Middle frontal gyrus (tissue), 1 donor: ENCODE measurements around the gene MED12L.
"Not testable (repeated sequence)": the region's sequence is repeated elsewhere in the genome, so short reads cannot be mapped to it uniquely, and the experiment has no call there.

ENCODE experiments used
- DNase-seq: peaks from one replicate; pipeline ENCODE4 v3.0.0-alpha.2; 2015; ENCODE audit warnings: low spot score; ENCODE audit errors: extremely low spot score

MED12L gene

DNA sequence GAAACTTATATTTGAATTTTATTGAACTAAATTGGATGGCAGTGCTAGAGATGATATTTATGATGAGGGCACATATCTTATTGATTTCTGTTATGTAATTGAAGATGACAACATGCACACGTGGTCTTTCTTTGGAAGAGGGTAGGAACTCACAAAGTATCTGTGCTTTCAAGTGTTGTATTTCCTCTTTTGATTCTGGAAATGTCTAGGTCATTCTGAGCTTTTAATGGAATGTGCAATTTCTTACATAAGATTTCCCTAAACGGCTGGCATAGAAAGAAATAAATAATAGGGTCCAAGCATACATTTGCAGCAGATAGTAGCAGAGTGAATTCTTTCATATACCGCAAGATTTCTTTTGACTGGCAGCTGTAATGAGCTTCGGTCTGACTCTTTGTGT is 127.7 kb downstream of the MED12L start:
- no peak for DNase-seq

DNA sequence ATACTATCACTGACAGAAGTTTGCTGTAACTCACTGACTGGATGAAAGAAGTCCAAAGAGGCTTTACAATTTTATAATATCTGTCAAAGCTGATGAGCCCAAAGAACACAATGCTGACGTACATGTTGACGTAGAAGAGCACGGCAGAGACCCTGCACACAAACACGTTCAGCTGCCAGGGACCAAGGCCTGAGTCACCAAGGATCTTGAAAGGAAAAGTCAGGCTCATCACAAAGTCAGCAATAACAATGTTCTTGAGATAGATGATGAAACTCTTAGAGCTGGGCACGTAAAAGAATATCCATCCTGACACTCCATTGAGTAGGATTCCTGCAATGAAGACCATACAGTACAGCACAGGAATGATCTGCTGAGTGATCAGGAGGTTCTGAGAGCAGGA is 128.4 kb downstream of the MED12L start:
- DNase-seq = no peak

- DNase-seq = no peak
Observed at GRCh38 chr3:151214459-151214858, 129.0 kb downstream of the MED12L start.

GRCh38 chr3:151216641-151217607 is 131.5 kb downstream of the MED12L start:
- DNase-seq = no peak

DNA sequence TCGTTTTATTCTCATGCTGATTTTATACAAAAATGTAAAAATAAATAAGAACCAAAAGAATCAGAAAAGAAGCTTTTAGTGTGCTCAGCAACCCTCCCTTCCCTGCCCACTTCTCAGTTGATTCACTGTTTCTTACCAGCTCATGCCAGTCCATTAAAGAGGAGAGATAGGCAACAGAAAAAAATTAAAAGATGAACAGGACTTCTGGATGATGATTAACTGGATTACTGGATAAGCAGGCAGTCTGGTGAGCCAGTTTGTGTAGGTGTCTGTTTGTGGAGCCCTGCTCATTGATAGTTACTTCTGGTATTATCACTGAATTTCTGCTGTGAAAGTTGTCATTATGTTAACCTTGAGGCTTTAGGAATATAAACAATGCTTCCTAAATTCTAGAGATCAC is 132.7 kb downstream of the MED12L start:
- no peak for DNase-seq

GRCh38 chr3:151219056-151219455 is 133.6 kb downstream of the MED12L start:
- no peak for DNase-seq

DNA sequence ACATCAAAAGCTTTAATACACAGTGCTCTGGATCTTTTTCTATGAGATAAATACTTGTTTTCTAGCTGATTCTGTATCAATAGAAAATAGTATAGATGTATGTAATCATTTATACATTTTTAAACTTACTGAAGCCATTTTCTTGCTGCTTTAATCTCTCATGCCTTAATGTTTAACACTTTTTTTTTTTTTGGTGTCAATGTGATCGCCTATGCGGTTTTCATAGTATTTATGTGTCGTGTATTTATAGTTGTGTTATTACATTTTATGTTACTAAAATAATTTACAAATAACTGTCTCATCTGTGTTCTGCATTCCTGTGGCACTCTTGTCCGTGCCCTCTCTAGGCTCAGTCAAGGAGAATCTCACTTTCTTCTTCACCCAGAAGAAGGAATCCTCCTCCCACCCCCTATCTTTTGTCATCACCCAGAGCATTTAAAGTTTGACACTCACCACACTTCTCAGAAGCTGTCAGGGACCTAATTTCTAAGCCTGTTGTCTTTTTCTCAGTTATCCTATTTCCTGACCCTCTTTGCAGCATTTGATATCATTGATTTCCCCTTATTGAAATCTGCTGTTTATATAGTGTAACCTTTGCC is 138.9 kb downstream of the MED12L start:
- DNase-seq = no peak

- DNase-seq = no peak
Observed at GRCh38 chr3:151225040-151225975, 139.8 kb downstream of the MED12L start.

- DNase-seq = no peak
Observed at GRCh38 chr3:151226088-151226563, 140.7 kb downstream of the MED12L start.

DNA sequence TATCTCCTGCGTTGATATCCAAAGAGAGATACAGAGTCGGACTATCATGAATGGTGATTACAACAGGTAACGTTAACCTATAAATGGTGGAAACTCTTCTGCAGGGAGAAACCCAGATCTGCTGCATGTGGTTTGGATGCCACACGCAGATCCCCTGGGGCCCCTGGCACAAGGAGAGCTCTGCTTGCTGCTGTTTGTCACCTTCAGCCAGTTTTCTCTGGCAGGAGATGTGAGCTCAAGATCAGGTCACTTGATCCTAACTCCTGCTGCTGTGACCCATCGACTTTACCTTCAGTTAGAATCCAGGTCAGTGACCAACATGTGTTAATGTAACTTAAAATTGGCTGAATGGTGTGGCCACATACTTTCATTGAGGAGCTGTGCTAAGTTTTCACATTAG is 141.4 kb downstream of the MED12L start:
- DNase-seq = no peak

DNA sequence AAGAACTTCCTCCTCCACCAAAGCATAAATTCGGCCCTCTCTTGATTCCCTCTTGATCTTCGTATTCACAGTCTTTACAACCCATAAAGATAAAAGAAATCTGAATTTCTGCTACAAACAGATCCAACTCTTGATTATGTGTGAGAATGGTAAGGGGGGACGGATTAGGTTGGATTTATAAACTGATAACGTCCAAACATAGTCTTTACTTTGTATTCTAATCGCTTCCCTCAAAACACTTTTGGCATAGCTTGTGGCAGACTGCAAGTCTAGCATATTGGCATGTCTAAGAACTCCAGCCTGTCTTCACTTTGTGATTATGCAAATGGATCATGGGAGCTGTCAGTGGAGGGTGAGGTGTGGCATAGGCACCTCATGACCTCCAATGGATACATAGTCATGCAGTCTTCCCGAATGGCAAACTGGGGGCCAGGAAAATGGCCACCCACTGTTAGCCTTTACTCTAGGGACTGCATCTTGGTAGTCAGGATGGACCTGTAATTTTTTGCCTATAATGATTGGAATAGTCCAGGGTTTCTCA is 141.9 kb downstream of the MED12L start:
- no peak for DNase-seq

- DNase-seq = peak; percentile 48
Observed at GRCh38 chr3:151227807-151228665, 142.6 kb downstream of the MED12L start.

DNA sequence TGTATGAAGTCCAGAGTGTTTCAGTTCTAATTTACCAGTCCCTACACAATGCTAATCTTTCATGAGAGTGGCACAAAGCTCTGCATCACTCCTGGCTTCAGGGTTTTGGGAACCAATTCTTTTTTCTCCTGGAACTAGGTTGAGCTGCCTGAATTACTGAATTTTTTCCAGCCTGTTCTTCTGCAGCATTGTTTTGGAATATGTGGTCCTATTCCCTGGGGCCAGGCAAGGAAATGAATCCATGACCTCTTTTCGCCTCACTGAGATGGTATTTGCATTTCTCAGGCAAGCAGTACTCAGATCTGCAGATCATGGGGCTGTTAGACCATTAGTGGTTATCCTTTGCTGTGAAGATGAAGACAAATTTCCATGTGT is 143.2 kb downstream of the MED12L start:
- no peak for DNase-seq

DNA sequence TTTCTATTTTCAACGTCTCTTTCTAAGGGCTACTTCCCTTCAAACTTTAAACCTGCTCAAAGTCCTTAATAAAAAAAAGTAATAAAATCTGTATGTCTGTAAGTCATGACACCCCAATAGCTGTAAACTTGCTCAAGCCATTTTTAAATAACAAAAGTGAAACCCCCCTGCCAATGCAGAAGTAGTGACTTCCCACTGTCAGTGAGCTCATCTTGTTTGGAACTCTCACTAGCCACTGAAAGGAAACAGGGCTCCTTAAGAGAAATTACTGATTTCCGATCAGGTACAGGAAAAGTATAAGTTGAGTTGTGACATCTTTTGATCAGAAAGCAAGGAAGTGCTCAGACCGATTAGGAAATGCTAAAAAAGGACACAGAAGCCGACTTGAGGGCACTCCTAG is 145.2 kb downstream of the MED12L start:
- DNase-seq = no peak

GRCh38 chr3:151232403-151232802 is 146.9 kb downstream of the MED12L start:
- DNase-seq = not testable (repeated sequence)

DNA sequence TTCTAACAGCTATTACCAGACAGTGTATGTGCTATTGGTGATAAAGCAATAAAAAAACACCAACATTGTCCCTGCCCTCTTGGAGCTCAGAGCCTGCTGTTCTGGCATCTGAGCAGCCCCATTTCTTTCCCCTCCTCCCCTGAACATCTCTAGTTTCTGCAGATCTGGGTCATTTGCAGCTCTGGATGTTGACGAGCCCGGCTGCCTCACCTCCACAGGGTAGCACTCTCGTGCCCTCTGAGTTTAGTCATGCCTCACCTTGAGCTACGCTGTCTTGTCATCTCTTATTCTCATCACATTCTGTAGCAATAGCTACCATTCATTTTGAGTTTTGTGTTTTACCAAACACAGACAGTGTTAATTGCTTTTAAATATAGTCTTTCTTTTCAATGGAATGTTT is 147.5 kb downstream of the MED12L start:
- DNase-seq = no peak

DNA sequence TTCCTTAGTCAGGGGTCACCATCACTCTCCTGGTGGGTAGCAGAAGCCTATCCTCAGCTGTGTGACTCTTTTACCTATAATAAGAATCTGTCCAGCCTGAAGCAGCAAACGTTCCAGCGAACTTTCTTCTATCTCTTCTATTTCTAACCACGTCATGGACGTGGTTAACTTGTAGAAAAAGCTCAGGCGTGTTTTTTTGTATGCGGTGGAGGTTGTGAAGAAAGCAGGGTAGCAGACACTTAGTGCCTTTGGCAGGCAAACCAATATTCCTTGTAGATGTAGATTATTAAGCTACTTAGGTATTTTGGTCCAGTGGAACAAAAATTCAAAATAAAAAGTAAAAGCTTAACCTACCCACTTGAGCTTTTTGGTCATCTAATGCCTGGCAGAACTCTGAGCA is 149.4 kb downstream of the MED12L start:
- DNase-seq = no peak

- no peak for DNase-seq
Observed at GRCh38 chr3:151236316-151236715, 150.9 kb downstream of the MED12L start.

GRCh38 chr3:151236736-151237135 is 151.3 kb downstream of the MED12L start:
- no peak for DNase-seq

GRCh38 chr3:151242006-151242405 is 156.5 kb downstream of the MED12L start:
- DNase-seq = not testable (repeated sequence)
